Epithelial cell of esophagus (primary cell): ENCODE data around the gene MRPL23.

Experiments used
- DNase-seq: peaks from one replicate; pipeline ENCODE4 v3.0.0; 2010; ENCODE audit warnings: low read depth
- H3K4me3 ChIP-seq: 2 replicates; pipeline ENCODE4 v1.5.1; 2011; ENCODE audit warnings: mild to moderate bottlenecking, low read length, control low read depth
- CTCF ChIP-seq: IDR thresholded peaks from 2 replicates; pipeline ENCODE4 v1.5.1; 2011; ENCODE audit warnings: low read depth, mild to moderate bottlenecking, low read length, control low read depth, inconsistent platforms; ENCODE audit not compliant: insufficient read depth; ENCODE audit errors: missing control alignments

Gene MRPL23

GRCh38 chr11:1935156-1936071 lies 11.7 kb upstream of the MRPL23 start:
- DNase-seq: no peak
- H3K4me3 ChIP-seq: no peak overlapping the region
- no peak for TF ChIP-seq CTCF

- DNase-seq: no peak
- TF ChIP-seq CTCF: no peak
- H3K4me3 ChIP-seq: no peak overlapping the region
These were observed 10.9 kb upstream of the MRPL23 start for GRCh38 chr11:1936072-1936780.

GRCh38 chr11:1936781-1937615 lies 10.1 kb upstream of the MRPL23 start:
- TF ChIP-seq CTCF: no peak
- no peak overlapping the region for H3K4me3 ChIP-seq
- DNase-seq: no peak

- DNase-seq: no peak
- no peak for TF ChIP-seq CTCF
- no peak overlapping the region for H3K4me3 ChIP-seq
These were observed 9.4 kb upstream of the MRPL23 start for GRCh38 chr11:1937616-1938342.

- no peak overlapping the region for H3K4me3 ChIP-seq
- TF ChIP-seq CTCF: no peak
- DNase-seq: no peak
These were observed 8.7 kb upstream of the MRPL23 start for GRCh38 chr11:1938343-1939005.
